Astrocyte of the cerebellum (primary cell): ENCODE results near the gene AFF3.
"Not testable (repeated sequence)": the region's sequence is repeated elsewhere in the genome, so short reads cannot be mapped to it uniquely, and the experiment has no call there.

ENCODE experiments used
- DNase-seq: peaks from one replicate; pipeline ENCODE4 v3.0.0-alpha.2; 2011; ENCODE audit warnings: low read depth
- H3K4me3 ChIP-seq: 2 replicates; pipeline ENCODE4 v1.5.1; 2011; ENCODE audit warnings: mild to moderate bottlenecking, low read depth, low read length, moderate library complexity
- CTCF ChIP-seq: IDR thresholded peaks from 2 replicates; pipeline ENCODE4 v1.5.1; 2012; ENCODE audit warnings: low read length, low read depth, moderate library complexity, mild to moderate bottlenecking; ENCODE audit errors: missing control alignments
- in situ Hi-C: cut with HindIII; loops from 2 replicates; pipeline ENCODE4 v1.10.0; 2017; ENCODE audit warnings: low sequenced_read_pairs

Gene AFF3

GRCh38 chr2:99938250-99938649 is 204.1 kb downstream of the AFF3 start:
- no peak for DNase-seq
- TF ChIP-seq CTCF = no peak
- no peak overlapping the region for H3K4me3 ChIP-seq
- in situ Hi-C loops = no loop called here

- no peak overlapping the region for H3K4me3 ChIP-seq
- no peak for DNase-seq
- in situ Hi-C loops = no loop called here
- no peak for TF ChIP-seq CTCF
Measured at GRCh38 chr2:99936065-99936464, 206.3 kb downstream of the AFF3 start.

DNA sequence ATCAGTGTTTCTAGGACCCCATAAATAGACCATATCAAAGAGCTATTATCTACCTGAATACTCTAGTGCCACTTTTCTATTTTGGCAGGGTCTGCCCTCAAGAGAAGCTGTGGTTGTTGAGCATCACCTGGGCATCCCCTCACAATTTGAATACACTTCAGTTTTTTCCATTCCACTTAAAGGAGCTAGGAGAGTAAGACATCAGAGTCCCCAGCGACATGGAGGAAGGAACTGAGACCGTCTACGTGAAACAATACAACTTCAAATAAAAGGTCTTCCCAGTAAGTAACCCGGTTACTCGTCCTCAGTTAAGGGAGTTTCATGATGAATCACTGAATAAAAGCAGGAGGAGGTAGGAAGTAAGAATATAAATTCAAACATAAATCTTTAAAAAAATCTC is 206.7 kb downstream of the AFF3 start:
- in situ Hi-C loops = no loop called here
- no peak overlapping the region for H3K4me3 ChIP-seq
- DNase-seq = no peak
- no peak for TF ChIP-seq CTCF

DNA sequence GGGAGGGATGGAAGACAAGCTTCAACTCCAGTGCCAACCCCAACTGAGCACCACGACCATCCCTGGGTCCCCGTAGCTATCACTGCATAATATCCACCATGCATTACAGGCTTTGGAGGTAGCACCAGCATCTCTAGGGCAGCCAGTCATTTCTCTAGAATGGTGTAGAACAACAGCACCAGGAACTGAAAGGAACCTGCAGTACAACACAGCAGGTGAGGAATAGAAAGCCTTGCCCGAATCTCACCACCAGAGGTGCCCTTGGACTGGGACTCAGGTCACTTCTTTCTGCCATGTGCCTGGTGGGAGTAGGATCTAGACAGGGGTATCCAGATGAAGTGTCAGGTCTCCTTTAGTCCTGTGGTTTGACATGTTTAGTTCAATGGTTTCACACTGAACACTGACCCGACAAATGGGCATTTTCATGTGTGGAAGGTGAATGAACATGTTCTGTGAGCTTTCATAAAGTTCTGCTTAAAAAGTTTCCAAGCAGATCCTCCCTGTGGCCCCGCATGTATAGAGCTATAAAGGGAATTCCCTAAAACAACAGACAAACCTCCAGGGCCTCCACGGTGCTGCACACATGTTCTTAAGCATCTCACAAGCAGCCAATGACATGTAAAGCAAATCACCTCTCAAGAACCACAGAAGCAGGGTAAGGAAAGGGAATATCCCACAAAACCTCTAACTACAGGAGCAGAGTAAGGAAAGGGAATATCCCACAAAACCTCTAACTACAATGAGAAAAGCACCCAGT is 208.3 kb downstream of the AFF3 start:
- DNase-seq = no peak
- in situ Hi-C loops = loop anchor here (5.0 kb wide), 2 partner anchors 42 to 78 kb away; no protein-coding TSS in a partner anchor
- TF ChIP-seq CTCF = no peak
- no peak overlapping the region for H3K4me3 ChIP-seq

DNA sequence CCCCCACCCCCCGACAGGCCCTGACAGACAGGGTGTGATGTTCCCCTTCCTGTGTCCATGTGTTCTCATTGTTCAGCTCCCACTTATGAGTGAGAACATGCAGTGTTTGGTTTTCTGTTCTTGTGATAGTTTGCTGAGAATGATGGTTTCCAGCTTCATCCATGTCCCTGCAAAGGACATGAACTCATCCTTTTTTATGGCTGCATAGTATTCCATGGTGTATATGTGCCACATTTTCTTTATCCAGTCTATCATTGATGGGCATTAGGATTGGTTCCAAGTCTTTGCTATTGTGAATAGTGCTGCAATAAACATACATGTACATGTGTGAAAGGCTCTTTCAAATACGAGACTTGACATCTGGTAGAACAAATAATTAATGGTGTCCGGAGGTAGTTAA is 208.9 kb downstream of the AFF3 start:
- in situ Hi-C loops = loop anchor here (5.0 kb wide), 2 partner anchors 41 to 79 kb away; no protein-coding TSS in a partner anchor
- not testable (repeated sequence) for DNase-seq, H3K4me3 ChIP-seq

- no peak for TF ChIP-seq CTCF
- DNase-seq = no peak
- no peak overlapping the region for H3K4me3 ChIP-seq
- in situ Hi-C loops = no loop called here
Measured at GRCh38 chr2:99928470-99929053, 213.8 kb downstream of the AFF3 start.

DNA sequence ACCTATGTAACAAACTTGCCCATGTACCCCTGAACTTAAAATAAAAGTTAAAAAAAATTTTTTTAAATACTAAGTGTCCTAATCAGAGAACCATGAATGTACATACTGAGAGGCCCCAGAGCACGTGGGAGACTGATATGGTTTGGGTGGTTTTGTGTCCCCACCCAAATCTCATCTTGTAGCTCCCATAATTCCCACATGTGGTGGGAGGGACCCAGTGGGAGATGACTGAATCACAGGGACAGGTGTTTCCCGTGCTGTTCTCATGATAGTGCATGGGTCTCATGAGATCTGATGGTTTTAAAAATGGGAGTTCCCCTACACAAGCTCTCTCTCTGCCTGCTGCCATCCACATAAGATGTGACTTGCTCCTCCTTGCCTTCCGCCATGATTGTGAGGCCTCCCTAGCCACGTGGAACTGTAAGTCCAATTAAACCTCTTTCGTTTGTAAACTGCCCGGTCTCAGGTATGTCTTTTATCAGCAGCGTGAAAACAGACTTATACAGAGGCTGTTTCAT is 214.6 kb downstream of the AFF3 start:
- in situ Hi-C loops, H3K4me3 ChIP-seq: not testable (repeated sequence)

More for the DNA sequence above, 214.6 kb downstream of the AFF3 start:
- DNase-seq = not testable (repeated sequence)
